ENCODE results near the gene OR10K1. TPM values are rescaled to one million over a fixed set of nuclear protein-coding genes. Genes with fewer than 3 reads are reported as not detected.
A peak's percentile ranks its signal among the peaks of the same experiment; 100 is the strongest.

OR10K1 gene
- total RNA-seq, 1 experiment from 2014 or later, result not detected

- peak; percentile 73 for TF ChIP-seq CTCF (conservative IDR thresholded peaks at IDR 0.05)
- H3K18ac ChIP-seq (ENCODE audit: insufficient read length, low read depth, low read length), result no peak overlapping the region
- no peak overlapping the region for H2BK20ac ChIP-seq (ENCODE audit: low read depth, low read length, poor library complexity, severe bottlenecking)
- H3K9ac ChIP-seq (ENCODE audit: extremely low read depth, insufficient read length, low read length), result no peak overlapping the region
- H3K36me3 Mint-ChIP-seq (ENCODE audit: insufficient read depth in 1 of 3, low read depth in 3 of 3), result peaks cover 0 to 2% (median 0%) of the 10 kb centered on the region in 3 experiments; a peak in 1 of 7 replicates
- no peak overlapping the region for H3K4me3 Mint-ChIP-seq
- no peaks in the 10 kb centered on the region for H3K23me2 ChIP-seq (ENCODE audit: insufficient read length, low read depth, low read length, poor library complexity, severe bottlenecking)
- no peak overlapping the region for H2AK5ac ChIP-seq (ENCODE audit: insufficient read length, low read length)
- no peak overlapping the region for H3K4ac ChIP-seq (ENCODE audit: low read depth, low read length)
- H3K27me3 ChIP-seq (ENCODE audit: insufficient read depth, low read length), result no peaks in the 10 kb centered on the region
- no peak overlapping the region for H2BK15ac ChIP-seq (ENCODE audit: low read depth, low read length)
- no peak overlapping the region for H3K56ac ChIP-seq (ENCODE audit: insufficient read length, low read depth, low read length)
- no peak overlapping the region for H3K27ac ChIP-seq (ENCODE audit: insufficient read length, low read depth, low read length)
- H3K4me2 ChIP-seq (ENCODE audit: insufficient read depth, insufficient read length, low read length), result no peak overlapping the region
- H2BK120ac ChIP-seq (ENCODE audit: low read depth, low read length, poor library complexity, severe bottlenecking), result no peak overlapping the region
- H2BK12ac ChIP-seq (ENCODE audit: insufficient read length, low read depth, low read length), result no peak overlapping the region
- H3K14ac ChIP-seq (ENCODE audit: insufficient read depth, low read length), result no peak overlapping the region
- no peaks in the 10 kb centered on the region for H3K9me3 Mint-ChIP-seq
- no peak overlapping the region for H4K5ac ChIP-seq (ENCODE audit: insufficient read length, low read depth, low read length)
- H3K23ac ChIP-seq (ENCODE audit: insufficient read length, low read depth, low read length), result no peak overlapping the region
- no peak overlapping the region for H3K27ac Mint-ChIP-seq
- no peak overlapping the region for H3T11ph ChIP-seq (ENCODE audit: low read length)
- no peaks in the 10 kb centered on the region for H3K4me1 Mint-ChIP-seq
- no CpG with 5 or more reads among the region's 2 CpGs for WGBS (ENCODE audit: extremely low coverage, insufficient read length, low lambda C conversion rate)
- H3K4me1 ChIP-seq (ENCODE audit: insufficient read depth, low read length), result no peaks in the 10 kb centered on the region
- H3K79me2 ChIP-seq (ENCODE audit: insufficient read depth, low read length), result no peaks in the 10 kb centered on the region
- H2BK5ac ChIP-seq (ENCODE audit: insufficient read length, low read length), result no peak overlapping the region
- no peak overlapping the region for H4K8ac ChIP-seq (replicated peaks; ENCODE audit: insufficient read length, low read depth, low read length)
- H3K79me1 ChIP-seq (ENCODE audit: insufficient read depth, low read depth, low read length, poor library complexity, severe bottlenecking), result no peaks in the 10 kb centered on the region
- no peaks in the 10 kb centered on the region for H3K27me3 Mint-ChIP-seq (ENCODE audit: low read depth)
- H2AFZ ChIP-seq (ENCODE audit: low read length), result no peak overlapping the region
- no peak for DNase-seq
- H4K20me1 ChIP-seq (ENCODE audit: control insufficient read depth, insufficient read depth, insufficient read length), result no peaks in the 10 kb centered on the region
- no peak overlapping the region for H4K91ac ChIP-seq (ENCODE audit: insufficient read length, low read depth, low read length)
- no peaks in the 10 kb centered on the region for H3K9me3 ChIP-seq (ENCODE audit: control insufficient read depth, low read depth, low read length)
These were observed 34.7 kb downstream of the OR10K1 start for GRCh38 chr1:158496374-158496773.

Data from H9 (cell line).